ENCODE measurements around the gene SLIT3.

The SLIT3 gene

GRCh38 chr5:168932400-168933189 is 368.3 kb downstream of the SLIT3 start:
- no peak for DNase-seq (ENCODE audit: low read depth, low spot score)

- DNase-seq (ENCODE audit: low read depth, low spot score): no peak
These were observed 369.1 kb downstream of the SLIT3 start for GRCh38 chr5:168931638-168932345.

GRCh38 chr5:168929656-168930055 is 371.3 kb downstream of the SLIT3 start:
- DNase-seq (ENCODE audit: low read depth, low spot score): no peak

GRCh38 chr5:168925160-168925559 is 375.8 kb downstream of the SLIT3 start:
- DNase-seq (ENCODE audit: low read depth, low spot score): no peak

GRCh38 chr5:168921147-168921866 is 379.6 kb downstream of the SLIT3 start:
- no peak for DNase-seq (ENCODE audit: low read depth, low spot score)

- DNase-seq (ENCODE audit: low read depth, low spot score): no peak
These were observed 380.7 kb downstream of the SLIT3 start for GRCh38 chr5:168920019-168920810.

GRCh38 chr5:168917947-168918600 is 382.9 kb downstream of the SLIT3 start:
- no peak for DNase-seq (ENCODE audit: low read depth, low spot score)

GRCh38 chr5:168916852-168917251 is 384.1 kb downstream of the SLIT3 start:
- DNase-seq (ENCODE audit: low read depth, low spot score): no peak

GRCh38 chr5:168916266-168916665 is 384.7 kb downstream of the SLIT3 start:
- DNase-seq (ENCODE audit: low read depth, low spot score): no peak

GRCh38 chr5:168914491-168914890 is 386.4 kb downstream of the SLIT3 start:
- no peak for DNase-seq (ENCODE audit: low read depth, low spot score)

- DNase-seq (ENCODE audit: low read depth, low spot score): no peak
These were observed 390.1 kb downstream of the SLIT3 start for GRCh38 chr5:168910874-168911273.

- no peak for DNase-seq (ENCODE audit: low read depth, low spot score)
These were observed 392.7 kb downstream of the SLIT3 start for GRCh38 chr5:168908207-168908606.

GRCh38 chr5:168903061-168903460 is 397.9 kb downstream of the SLIT3 start:
- DNase-seq (ENCODE audit: low read depth, low spot score): no peak

GRCh38 chr5:168899673-168900072 is 401.3 kb downstream of the SLIT3 start:
- DNase-seq (ENCODE audit: low read depth, low spot score): no peak

GRCh38 chr5:168899264-168899663 is 401.7 kb downstream of the SLIT3 start:
- DNase-seq (ENCODE audit: low read depth, low spot score): no peak

- DNase-seq (ENCODE audit: low read depth, low spot score): no peak
These were observed 402.6 kb downstream of the SLIT3 start for GRCh38 chr5:168898247-168898911.

GRCh38 chr5:168897387-168898122 is 403.4 kb downstream of the SLIT3 start:
- DNase-seq (ENCODE audit: low read depth, low spot score): no peak

GRCh38 chr5:168895295-168896071 is 405.5 kb downstream of the SLIT3 start:
- DNase-seq (ENCODE audit: low read depth, low spot score): no peak

GRCh38 chr5:168893283-168893682 is 407.7 kb downstream of the SLIT3 start:
- no peak for DNase-seq (ENCODE audit: low read depth, low spot score)

Data from iPS DF 19.7 (cell line).